ENCODE data around the gene HMG20B. TPM values are rescaled to one million over a fixed set of nuclear protein-coding genes. Genes with fewer than 3 reads are reported as not detected.

Gene HMG20B
- total RNA-seq, 1 donor from 2014 or later, result 94.9 TPM

- H3K27ac Mint-ChIP-seq, result no peak overlapping the region
- H3K4me1 Mint-ChIP-seq, result peaks cover 6% of the 10 kb centered on the region
Observed at GRCh38 chr19:3619631-3620012, 46.9 kb downstream of the HMG20B start.

GRCh38 chr19:3620145-3620816 is 47.5 kb downstream of the HMG20B start:
- Mint-ChIP-seq H3K9me3 (no peaks in the 10 kb centered on the region), H3K4me1 (peaks cover 11% of the 10 kb centered on the region), H3K4me3 (no peak overlapping the region), H3K36me3 (peaks cover 4% of the 10 kb centered on the region), H3K27me3 (ENCODE audit: low read depth) (no peaks in the 10 kb centered on the region), H3K27ac (no peak overlapping the region)
- no peak for TF ChIP-seq CTCF (IDR thresholded peaks at IDR 0.05; ENCODE audit: unreplicated experiment)
- no peak for DNase-seq (ENCODE audit: low spot score in 2 of 2, unreplicated experiment in 2 of 2)

More at GRCh38 chr19:3619631-3620012, 46.9 kb downstream of the HMG20B start:
- DNase-seq (ENCODE audit: low spot score in 2 of 2, unreplicated experiment in 2 of 2), result no peak
- Mint-ChIP-seq H3K4me3 (no peak overlapping the region), H3K27me3 (ENCODE audit: low read depth) (no peaks in the 10 kb centered on the region), H3K9me3 (no peaks in the 10 kb centered on the region), H3K36me3 (peaks cover 4% of the 10 kb centered on the region)
- TF ChIP-seq CTCF (IDR thresholded peaks at IDR 0.05; ENCODE audit: unreplicated experiment), result no peak

- Mint-ChIP-seq H3K4me1 (peaks cover 14% of the 10 kb centered on the region), H3K9me3 (no peaks in the 10 kb centered on the region), H3K36me3 (peaks cover 4% of the 10 kb centered on the region), H3K4me3 (no peak overlapping the region), H3K27ac (no peak overlapping the region), H3K27me3 (ENCODE audit: low read depth) (no peaks in the 10 kb centered on the region)
- DNase-seq (ENCODE audit: low spot score in 2 of 2, unreplicated experiment in 2 of 2), result no peak
- TF ChIP-seq CTCF (IDR thresholded peaks at IDR 0.05; ENCODE audit: unreplicated experiment), result no peak
Observed at GRCh38 chr19:3620817-3621547, 48.2 kb downstream of the HMG20B start.

GRCh38 chr19:3621689-3622088 is 48.9 kb downstream of the HMG20B start:
- DNase-seq (ENCODE audit: low spot score in 2 of 2, unreplicated experiment in 2 of 2), result no peak
- Mint-ChIP-seq H3K27ac (no peak overlapping the region), H3K36me3 (peaks cover 4% of the 10 kb centered on the region), H3K4me3 (no peak overlapping the region), H3K27me3 (ENCODE audit: low read depth) (no peaks in the 10 kb centered on the region), H3K9me3 (no peaks in the 10 kb centered on the region), H3K4me1 (peaks cover 19% of the 10 kb centered on the region)
- TF ChIP-seq CTCF (IDR thresholded peaks at IDR 0.05; ENCODE audit: unreplicated experiment), result no peak

GRCh38 chr19:3622224-3622623 is 49.5 kb downstream of the HMG20B start:
- TF ChIP-seq CTCF (IDR thresholded peaks at IDR 0.05; ENCODE audit: unreplicated experiment), result no peak
- no peaks in the 10 kb centered on the region for H3K27me3 Mint-ChIP-seq (ENCODE audit: low read depth)
- H3K27ac Mint-ChIP-seq, result no peak overlapping the region
- peaks cover 25% of the 10 kb centered on the region for H3K4me1 Mint-ChIP-seq
- no peak overlapping the region for H3K4me3 Mint-ChIP-seq
- H3K9me3 Mint-ChIP-seq, result no peaks in the 10 kb centered on the region
- H3K36me3 Mint-ChIP-seq, result peaks cover 4% of the 10 kb centered on the region
- DNase-seq (ENCODE audit: low spot score in 2 of 2, unreplicated experiment in 2 of 2), result no peak
